K562 (cell line): ENCODE data around the gene PPT1. TPM values are rescaled to one million over a fixed set of nuclear protein-coding genes. Genes with fewer than 3 reads are reported as not detected.

Experiments
- CAMTA2 ChIP-seq: fragments of 250-450 bp; sonication (Bioruptor Pico); conservative IDR thresholded peaks from 2 replicates; pipeline ENCODE4 v1.5.1; 2022
- FOXJ3 ChIP-seq: sonication (generic); formaldehyde crosslinking; IDR thresholded peaks from 2 replicates; pipeline ENCODE4 v1.4.0; 2020; ENCODE audit warnings: mild to moderate bottlenecking, missing genetic modification reagents
- HMG20B ChIP-seq: fragments of 250-450 bp; sonication (Bioruptor Pico); IDR thresholded peaks from 2 replicates; pipeline ENCODE4 v1.5.0; 2021; ENCODE audit warnings: mild to moderate bottlenecking
- NFRKB ChIP-seq: fragments of 450-650 bp; IDR thresholded peaks from 2 replicates; pipeline ENCODE4 v1.6.1; 2016; ENCODE audit warnings: low read depth
- PYGO2 ChIP-seq: fragments of 450-650 bp; IDR thresholded peaks from 2 replicates; pipeline ENCODE4 v1.6.1; 2016; ENCODE audit warnings: mild to moderate bottlenecking, missing genetic modification characterization, moderate library complexity, missing compliant biosample characterization
- RFX1 ChIP-seq: fragments of 450-650 bp; IDR thresholded peaks from 2 replicates; pipeline ENCODE4 v1.6.1; 2016; ENCODE audit warnings: mild to moderate bottlenecking, moderate library complexity
- TFAP4 ChIP-seq: sonication (generic); formaldehyde crosslinking; IDR thresholded peaks from 2 replicates; pipeline ENCODE4 v1.8.0; 2022; ENCODE audit warnings: missing genetic modification reagents, mild to moderate bottlenecking, moderate library complexity, borderline replicate concordance
- ZBTB40 ChIP-seq, 2 experiments: fragments of 450-650 bp in 1 of 2; sonication (generic) in 1 of 2; formaldehyde crosslinking in 1 of 2; IDR thresholded peaks; 2 replicates each; pipeline versions ENCODE4 v1.7.1 to v1.9.0; 2016 to 2022; ENCODE audit warnings: inconsistent platforms in 1 of 2, mild to moderate bottlenecking in 1 of 2, missing genetic modification reagents in 1 of 2
- ZNF57 ChIP-seq: fragments of 450-650 bp; formaldehyde crosslinking; IDR thresholded peaks from 2 replicates; pipeline ENCODE4 v1.4.0; 2020; ENCODE audit warnings: mild to moderate bottlenecking, moderate library complexity
- polyA plus RNA-seq, 8 experiments: library from polyadenylated mRNA; depleted of rRNA in 4 of 8; stranded (reverse) in 5 of 8; unstranded in 3 of 8; fragments of >200 nt; fragmentation: Nextera tagmentation in 2 of 8; fragmentation: Illumina TruSeq in 1 of 8; extraction: Ambion mirVana in 2 of 8; extraction: Trizol in 1 of 8; gene quantifications; 2 replicates each; pipeline versions ENCODE4 v1.2.1 to v1.2.3, GENCODE V29; 2011 to 2014; ENCODE audit warnings: inconsistent platforms in 1 of 8, missing spikeins in 1 of 8
- total RNA-seq, 7 experiments: library from RNA; depleted of rRNA in 6 of 7; stranded (reverse); fragments of >200 nt in 6 of 7; fragmentation: Illumina TruSeq in 2 of 7; extraction: Trizol in 2 of 7; gene quantifications; 2 replicates each; pipeline versions ENCODE4 v1.2.1 to v1.2.3, GENCODE V29; 2011 to 2021; ENCODE audit warnings: low replicate concordance in 1 of 7
- TF ChIP-seq, protein P1 (sequence below): fragments of 250-450 bp; sonication (Bioruptor Pico); IDR thresholded peaks from 2 replicates; pipeline ENCODE4 v1.9.0; 2021; ENCODE audit warnings: mild to moderate bottlenecking
- TF ChIP-seq, protein P2 (sequence below): sonication (generic); IDR thresholded peaks from 2 replicates; pipeline ENCODE4 v1.6.1; 2016
- TF ChIP-seq, protein P3 (sequence below), 2 experiments: IDR thresholded peaks in 1 of 2; conservative IDR thresholded peaks in 1 of 2; 2 replicates each; pipeline ENCODE4 v1.6.1; 2016; ENCODE audit warnings: low read depth in 2 of 2, mild to moderate bottlenecking in 1 of 2, missing compliant biosample characterization in 1 of 2, missing genetic modification characterization in 1 of 2, moderate library complexity in 1 of 2

PPT1 gene
- total and polyA plus RNA-seq, 9 of the 15 experiments (the other 6 are each of a cell fraction or from before 2014, with no cell fraction given), result 72.2 to 285 (median 143) TPM

DNA sequence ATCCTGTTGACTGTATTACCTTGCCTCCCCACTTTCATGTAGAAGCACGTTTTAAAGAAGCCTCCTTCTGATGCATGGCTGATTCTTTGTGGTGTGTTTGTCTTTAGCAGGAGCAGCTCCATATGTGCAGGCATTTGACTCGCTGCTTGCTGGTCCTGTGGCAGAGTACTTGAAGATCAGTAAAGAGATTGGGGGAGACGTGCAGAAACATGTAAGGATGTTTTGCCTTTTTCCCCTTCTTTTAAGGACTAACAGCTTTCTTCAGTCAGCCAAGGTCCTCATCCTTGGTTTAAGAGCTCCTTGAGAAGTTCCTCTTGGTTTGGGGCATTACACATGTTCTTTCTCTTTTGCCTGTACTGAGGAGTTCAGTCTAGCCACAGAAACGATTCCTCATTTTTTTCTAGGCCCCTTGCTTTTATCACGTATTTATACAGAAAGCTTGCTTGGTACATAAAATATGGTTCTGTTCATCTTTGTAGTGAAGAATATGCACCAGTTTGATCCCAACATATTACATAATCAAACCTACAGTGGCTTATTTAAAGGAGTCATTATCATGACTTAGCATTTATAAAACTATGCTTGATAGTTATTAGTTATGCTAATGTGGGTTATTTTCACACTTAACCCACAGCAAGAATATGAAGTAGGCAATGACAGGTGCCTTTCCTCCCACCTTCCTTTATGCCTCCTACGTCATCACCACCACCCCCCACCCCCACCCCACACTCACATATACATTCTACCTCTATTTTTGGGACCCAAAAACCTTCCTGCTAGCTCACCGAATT lies 36.9 kb downstream of the PPT1 start (continued):
- TF ChIP-seq TFAP4 (CRISPR knock-in tag), result no peak
- no peak for TF ChIP-seq NFRKB
- TF ChIP-seq HMG20B, result no peak
- TF ChIP-seq PYGO2 (tag), result peak; percentile 81
- TF ChIP-seq, protein P1, sequence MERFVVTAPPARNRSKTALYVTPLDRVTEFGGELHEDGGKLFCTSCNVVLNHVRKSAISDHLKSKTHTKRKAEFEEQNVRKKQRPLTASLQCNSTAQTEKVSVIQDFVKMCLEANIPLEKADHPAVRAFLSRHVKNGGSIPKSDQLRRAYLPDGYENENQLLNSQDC, result no peak
- TF ChIP-seq, protein P2, sequence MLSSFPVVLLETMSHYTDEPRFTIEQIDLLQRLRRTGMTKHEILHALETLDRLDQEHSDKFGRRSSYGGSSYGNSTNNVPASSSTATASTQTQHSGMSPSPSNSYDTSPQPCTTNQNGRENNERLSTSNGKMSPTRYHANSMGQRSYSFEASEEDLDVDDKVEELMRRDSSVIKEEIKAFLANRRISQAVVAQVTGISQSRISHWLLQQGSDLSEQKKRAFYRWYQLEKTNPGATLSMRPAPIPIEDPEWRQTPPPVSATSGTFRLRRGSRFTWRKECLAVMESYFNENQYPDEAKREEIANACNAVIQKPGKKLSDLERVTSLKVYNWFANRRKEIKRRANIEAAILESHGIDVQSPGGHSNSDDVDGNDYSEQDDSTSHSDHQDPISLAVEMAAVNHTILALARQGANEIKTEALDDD, result no peak
- no peak for TF ChIP-seq FOXJ3 (CRISPR knock-in tag)
- TF ChIP-seq ZBTB40 (IDR thresholded peaks at IDR 0.05), result no peak
- no peak for TF ChIP-seq ZBTB40 (CRISPR knock-in tag; IDR thresholded peaks at IDR 0.05)
- TF ChIP-seq ZNF57 (CRISPR knock-in tag), result peak; percentile 82; the same call in 1 of the 2 replicates
- TF ChIP-seq, protein P3, sequence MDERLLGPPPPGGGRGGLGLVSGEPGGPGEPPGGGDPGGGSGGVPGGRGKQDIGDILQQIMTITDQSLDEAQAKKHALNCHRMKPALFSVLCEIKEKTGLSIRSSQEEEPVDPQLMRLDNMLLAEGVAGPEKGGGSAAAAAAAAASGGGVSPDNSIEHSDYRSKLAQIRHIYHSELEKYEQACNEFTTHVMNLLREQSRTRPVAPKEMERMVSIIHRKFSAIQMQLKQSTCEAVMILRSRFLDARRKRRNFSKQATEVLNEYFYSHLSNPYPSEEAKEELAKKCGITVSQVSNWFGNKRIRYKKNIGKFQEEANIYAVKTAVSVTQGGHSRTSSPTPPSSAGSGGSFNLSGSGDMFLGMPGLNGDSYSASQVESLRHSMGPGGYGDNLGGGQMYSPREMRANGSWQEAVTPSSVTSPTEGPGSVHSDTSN (CRISPR knock-in tag; IDR thresholded peaks at IDR 0.05; ENCODE audit: low read depth), result no peak
- TF ChIP-seq, protein P3 (tag; conservative IDR thresholded peaks at IDR 0.05; ENCODE audit: low read depth), result no peak
- TF ChIP-seq RFX1, result no peak
- TF ChIP-seq CAMTA2, result no peak
